Bronchial epithelial cell (primary cell): ENCODE results near the gene CDC16. TPM values are rescaled to one million over a fixed set of nuclear protein-coding genes. Genes with fewer than 3 reads are reported as not detected.

ENCODE experiments used
- DNase-seq: peaks from one replicate; pipeline ENCODE4 v3.0.0-alpha.2; 2010; ENCODE audit warnings: low read depth
- FAIRE-seq: peaks from 2 replicates; lab custom pipeline; 2011; peaks lifted over from hg19 to GRCh38; lab: Jason Lieb, UNC
- H3K27me3 ChIP-seq: 2 replicates; pipeline ENCODE4 v1.5.1; 2011; ENCODE audit warnings: low read length; ENCODE audit not compliant: control insufficient read depth, insufficient read depth
- H3K36me3 ChIP-seq: 2 replicates; pipeline ENCODE4 v1.5.1; 2011; ENCODE audit warnings: low read length; ENCODE audit not compliant: control insufficient read depth, insufficient read depth
- H3K4me3 ChIP-seq: 2 replicates; pipeline ENCODE4 v1.5.1; 2011; ENCODE audit warnings: mild to moderate bottlenecking, low read depth, low read length, control low read depth
- CTCF ChIP-seq: IDR thresholded peaks from 2 replicates; pipeline ENCODE4 v1.5.1; 2011; ENCODE audit warnings: mild to moderate bottlenecking, moderate library complexity, low read length, control low read depth, inconsistent platforms; ENCODE audit not compliant: insufficient read depth, severe bottlenecking
- total RNA-seq: library from RNA; depleted of rRNA; stranded (reverse); fragments of >200 nt; gene quantifications from 2 replicates; pipeline ENCODE4 v1.2.1, GENCODE V29; 2014

Gene CDC16
- total RNA-seq, 1 donor from 2014 or later: 41.1 TPM

- no peak for FAIRE-seq
- Histone ChIP-seq H3K4me3 (no peak overlapping the region), H3K27me3 (no peaks in the 10 kb centered on the region), H3K36me3 (peaks cover 11% of the 10 kb centered on the region)
- TF ChIP-seq CTCF: no peak
- DNase-seq: no peak
These were observed 21.9 kb downstream of the CDC16 start for GRCh38 chr13:114256547-114256946.

GRCh38 chr13:114257014-114257413 is 22.3 kb downstream of the CDC16 start:
- Histone ChIP-seq H3K4me3 (no peak overlapping the region), H3K36me3 (peaks cover 7% of the 10 kb centered on the region), H3K27me3 (no peaks in the 10 kb centered on the region)
- no peak for TF ChIP-seq CTCF
- DNase-seq: no peak
- FAIRE-seq: no peak

- FAIRE-seq (no peak), DNase-seq (no peak)
- TF ChIP-seq CTCF: no peak
- Histone ChIP-seq H3K36me3 (peaks cover 11% of the 10 kb centered on the region), H3K4me3 (no peak overlapping the region), H3K27me3 (no peaks in the 10 kb centered on the region)
These were observed 23.9 kb downstream of the CDC16 start for GRCh38 chr13:114258589-114258988.

- Histone ChIP-seq H3K36me3 (peaks cover 12% of the 10 kb centered on the region), H3K27me3 (no peaks in the 10 kb centered on the region), H3K4me3 (no peak overlapping the region)
- no peak for FAIRE-seq
- DNase-seq: no peak
- no peak for TF ChIP-seq CTCF
These were observed 24.7 kb downstream of the CDC16 start for GRCh38 chr13:114259374-114259773.

GRCh38 chr13:114259974-114260373 is 25.3 kb downstream of the CDC16 start:
- no peak overlapping the region for H3K4me3 ChIP-seq
- FAIRE-seq: no peak
- no peak for TF ChIP-seq CTCF
- no peaks in the 10 kb centered on the region for H3K27me3 ChIP-seq
- peaks cover 12% of the 10 kb centered on the region for H3K36me3 ChIP-seq
- no peak for DNase-seq

GRCh38 chr13:114260814-114261213 is 26.1 kb downstream of the CDC16 start:
- DNase-seq (no peak), FAIRE-seq (no peak)
- no peak overlapping the region for H3K4me3 ChIP-seq
- no peak for TF ChIP-seq CTCF
- no peaks in the 10 kb centered on the region for H3K27me3 ChIP-seq
- H3K36me3 ChIP-seq: peaks cover 12% of the 10 kb centered on the region
